Measurements from ENCODE around the gene ARHGAP23.

Gene ARHGAP23

GRCh38 chr17:38545531-38546225 lies 117.4 kb downstream of the ARHGAP23 start:
- CTCF ChIA-PET: interaction anchor here (1.0 to 2.6 kb wide), 7 partner anchors 9 to 59 kb away, joined by 3 to 12 read pairs (median 4); no protein-coding TSS in a partner anchor
- Histone ChIP-seq H3K4me1 (ENCODE audit: control extremely low read depth in 1 of 4, control insufficient read depth in 4 of 4, insufficient read depth in 4 of 4, low read length in 3 of 4) (peaks cover 0 to 9% (median under 1%) of the 10 kb centered on the region in 4 experiments), H3K4me3 (ENCODE audit: control insufficient read depth in 1 of 7, extremely low read depth in 1 of 7, insufficient read depth in 4 of 7, low read depth in 2 of 7, low read length in 6 of 7) (no peak overlapping the region), H3K27ac (ENCODE audit: insufficient read depth in 1 of 2, low read depth in 1 of 2, low read length in 2 of 2, poor library complexity in 1 of 2, severe bottlenecking in 2 of 2) (no peak overlapping the region), H3K9me3 (ENCODE audit: control extremely low read depth in 1 of 5, control insufficient read depth in 4 of 5, insufficient read depth in 2 of 5, low read depth in 1 of 5, low read length in 4 of 5) (no peaks in the 10 kb centered on the region), H3K27me3 (replicated peaks in 2 of 5; ENCODE audit: control insufficient read depth in 4 of 5, insufficient read depth in 5 of 5, low read length in 4 of 5) (peaks cover 0 to 10% (median 7%) of the 10 kb centered on the region in 5 experiments), H3K36me3 (ENCODE audit: control insufficient read depth in 4 of 4, insufficient read depth in 4 of 4, low read length in 3 of 4) (no peaks in the 10 kb centered on the region)
- POLR2A ChIA-PET: no interaction called here
- DNase-seq: no peak
- WGBS (ENCODE audit: insufficient coverage): 97% methylated on average over 7 of the region's 12 CpGs

GRCh38 chr17:38546396-38546795 lies 118.1 kb downstream of the ARHGAP23 start:
- 98% methylated on average over 5 of the region's 11 CpGs for WGBS (ENCODE audit: insufficient coverage)
- H3K27me3 ChIP-seq (replicated peaks in 2 of 5; ENCODE audit: control insufficient read depth in 4 of 5, insufficient read depth in 5 of 5, low read length in 4 of 5): peaks cover 0 to 10% (median 7%) of the 10 kb centered on the region in 5 experiments
- no peaks in the 10 kb centered on the region for H3K36me3 ChIP-seq (ENCODE audit: control insufficient read depth in 4 of 4, insufficient read depth in 4 of 4, low read length in 3 of 4)
- POLR2A ChIA-PET: no interaction called here
- DNase-seq: no peak
- H3K9me3 ChIP-seq (ENCODE audit: control extremely low read depth in 1 of 5, control insufficient read depth in 4 of 5, insufficient read depth in 2 of 5, low read depth in 1 of 5, low read length in 4 of 5): no peaks in the 10 kb centered on the region
- H3K27ac ChIP-seq (ENCODE audit: insufficient read depth in 1 of 2, low read depth in 1 of 2, low read length in 2 of 2, poor library complexity in 1 of 2, severe bottlenecking in 2 of 2): no peak overlapping the region
- CTCF ChIA-PET: interaction anchor here (1.0 to 2.4 kb wide), 4 partner anchors 12 to 58 kb away, joined by 3 to 12 read pairs (median 4); no protein-coding TSS in a partner anchor
- H3K4me3 ChIP-seq (ENCODE audit: control insufficient read depth in 1 of 7, extremely low read depth in 1 of 7, insufficient read depth in 4 of 7, low read depth in 2 of 7, low read length in 6 of 7): no peak overlapping the region
- H3K4me1 ChIP-seq (ENCODE audit: control extremely low read depth in 1 of 4, control insufficient read depth in 4 of 4, insufficient read depth in 4 of 4, low read length in 3 of 4): peaks cover 0 to 9% (median under 1%) of the 10 kb centered on the region in 4 experiments

GRCh38 chr17:38547444-38547843 lies 119.2 kb downstream of the ARHGAP23 start:
- H3K9me3 ChIP-seq (ENCODE audit: control extremely low read depth in 1 of 5, control insufficient read depth in 4 of 5, insufficient read depth in 2 of 5, low read depth in 1 of 5, low read length in 4 of 5): no peaks in the 10 kb centered on the region
- peaks cover 0 to 10% (median 7%) of the 10 kb centered on the region in 5 experiments for H3K27me3 ChIP-seq (replicated peaks in 2 of 5; ENCODE audit: control insufficient read depth in 4 of 5, insufficient read depth in 5 of 5, low read length in 4 of 5)
- DNase-seq: peak in 2 of 3 donors; percentile 58 to 59
- H3K4me3 ChIP-seq (ENCODE audit: control insufficient read depth in 1 of 7, extremely low read depth in 1 of 7, insufficient read depth in 4 of 7, low read depth in 2 of 7, low read length in 6 of 7): no peak overlapping the region
- ChIA-PET CTCF (interaction anchor here (0.9 to 2.4 kb wide), 2 partner anchors 8 to 11 kb away, joined by 4 to 12 read pairs; no protein-coding TSS in a partner anchor), POLR2A (no interaction called here)
- H3K27ac ChIP-seq (ENCODE audit: insufficient read depth in 1 of 2, low read depth in 1 of 2, low read length in 2 of 2, poor library complexity in 1 of 2, severe bottlenecking in 2 of 2): no peak overlapping the region
- H3K36me3 ChIP-seq (ENCODE audit: control insufficient read depth in 4 of 4, insufficient read depth in 4 of 4, low read length in 3 of 4): no peaks in the 10 kb centered on the region
- H3K4me1 ChIP-seq (ENCODE audit: control extremely low read depth in 1 of 4, control insufficient read depth in 4 of 4, insufficient read depth in 4 of 4, low read length in 3 of 4): peaks cover 0 to 9% (median under 1%) of the 10 kb centered on the region in 4 experiments
- 58% methylated on average over 9 of the region's 12 CpGs for WGBS (ENCODE audit: insufficient coverage)

GRCh38 chr17:38549285-38549684 lies 121.0 kb downstream of the ARHGAP23 start:
- Histone ChIP-seq H3K9me3 (ENCODE audit: control extremely low read depth in 1 of 5, control insufficient read depth in 4 of 5, insufficient read depth in 2 of 5, low read depth in 1 of 5, low read length in 4 of 5) (no peaks in the 10 kb centered on the region), H3K4me3 (ENCODE audit: control insufficient read depth in 1 of 7, extremely low read depth in 1 of 7, insufficient read depth in 4 of 7, low read depth in 2 of 7, low read length in 6 of 7) (no peak overlapping the region), H3K4me1 (ENCODE audit: control extremely low read depth in 1 of 4, control insufficient read depth in 4 of 4, insufficient read depth in 4 of 4, low read length in 3 of 4) (peaks cover 0 to 11% (median 4%) of the 10 kb centered on the region in 4 experiments), H3K36me3 (ENCODE audit: control insufficient read depth in 4 of 4, insufficient read depth in 4 of 4, low read length in 3 of 4) (no peaks in the 10 kb centered on the region), H3K27ac (ENCODE audit: insufficient read depth in 1 of 2, low read depth in 1 of 2, low read length in 2 of 2, poor library complexity in 1 of 2, severe bottlenecking in 2 of 2) (no peak overlapping the region), H3K27me3 (replicated peaks in 2 of 5; ENCODE audit: control insufficient read depth in 4 of 5, insufficient read depth in 5 of 5, low read length in 4 of 5) (peaks cover 0 to 15% (median 6%) of the 10 kb centered on the region in 5 experiments)
- WGBS (ENCODE audit: insufficient coverage): 93% methylated on average over 4 of the region's 4 CpGs
- CTCF ChIA-PET: interaction anchor here (1.5 to 1.7 kb wide), 2 partner anchors 9 to 114 kb away, joined by 3 to 12 read pairs; no protein-coding TSS in a partner anchor
- DNase-seq: no peak
- POLR2A ChIA-PET: interaction anchor here (0.6 to 1.4 kb wide), 2 partner anchors 10 to 118 kb away, joined by 3 read pairs; no protein-coding TSS in a partner anchor

- no peak for DNase-seq
- H3K4me3 ChIP-seq (ENCODE audit: control insufficient read depth in 1 of 7, extremely low read depth in 1 of 7, insufficient read depth in 4 of 7, low read depth in 2 of 7, low read length in 6 of 7): no peak overlapping the region
- ChIA-PET CTCF (interaction anchor here (1.1 to 1.7 kb wide), 2 partner anchors 8 to 34 kb away, joined by 3 to 12 read pairs; no protein-coding TSS in a partner anchor), POLR2A (interaction anchor here (0.6 kb wide), 1 partner anchor 196 kb away, joined by 3 read pairs; no protein-coding TSS in a partner anchor)
- H3K4me1 ChIP-seq (ENCODE audit: control extremely low read depth in 1 of 4, control insufficient read depth in 4 of 4, insufficient read depth in 4 of 4, low read length in 3 of 4): peaks cover 0 to 16% (median 11%) of the 10 kb centered on the region in 4 experiments
- 96% methylated on average over 8 of the region's 8 CpGs for WGBS (ENCODE audit: insufficient coverage)
- no peaks in the 10 kb centered on the region for H3K36me3 ChIP-seq (ENCODE audit: control insufficient read depth in 4 of 4, insufficient read depth in 4 of 4, low read length in 3 of 4)
- H3K27me3 ChIP-seq (replicated peaks in 2 of 5; ENCODE audit: control insufficient read depth in 4 of 5, insufficient read depth in 5 of 5, low read length in 4 of 5): peaks cover 0 to 15% (median 7%) of the 10 kb centered on the region in 5 experiments
- no peak overlapping the region for H3K27ac ChIP-seq (ENCODE audit: insufficient read depth in 1 of 2, low read depth in 1 of 2, low read length in 2 of 2, poor library complexity in 1 of 2, severe bottlenecking in 2 of 2)
- no peaks in the 10 kb centered on the region for H3K9me3 ChIP-seq (ENCODE audit: control extremely low read depth in 1 of 5, control insufficient read depth in 4 of 5, insufficient read depth in 2 of 5, low read depth in 1 of 5, low read length in 4 of 5)
These were observed 122.4 kb downstream of the ARHGAP23 start for GRCh38 chr17:38550661-38551060.

- Histone ChIP-seq H3K27me3 (replicated peaks in 2 of 5; ENCODE audit: control insufficient read depth in 4 of 5, insufficient read depth in 5 of 5, low read length in 4 of 5) (peaks cover 0 to 11% (median 7%) of the 10 kb centered on the region in 5 experiments), H3K27ac (ENCODE audit: insufficient read depth in 1 of 2, low read depth in 1 of 2, low read length in 2 of 2, poor library complexity in 1 of 2, severe bottlenecking in 2 of 2) (no peak overlapping the region), H3K4me3 (ENCODE audit: control insufficient read depth in 1 of 7, extremely low read depth in 1 of 7, insufficient read depth in 4 of 7, low read depth in 2 of 7, low read length in 6 of 7) (no peak overlapping the region), H3K36me3 (ENCODE audit: control insufficient read depth in 4 of 4, insufficient read depth in 4 of 4, low read length in 3 of 4) (no peaks in the 10 kb centered on the region), H3K4me1 (ENCODE audit: control extremely low read depth in 1 of 4, control insufficient read depth in 4 of 4, insufficient read depth in 4 of 4, low read length in 3 of 4) (peaks cover 0 to 18% (median 13%) of the 10 kb centered on the region in 4 experiments), H3K9me3 (ENCODE audit: control extremely low read depth in 1 of 5, control insufficient read depth in 4 of 5, insufficient read depth in 2 of 5, low read depth in 1 of 5, low read length in 4 of 5) (no peaks in the 10 kb centered on the region)
- ChIA-PET CTCF (no interaction called here), POLR2A (no interaction called here)
- no peak for DNase-seq
- WGBS (ENCODE audit: insufficient coverage): 100% methylated on average over 6 of the region's 9 CpGs
These were observed 122.9 kb downstream of the ARHGAP23 start for GRCh38 chr17:38551121-38551520.

- Histone ChIP-seq H3K9me3 (ENCODE audit: control extremely low read depth in 1 of 5, control insufficient read depth in 4 of 5, insufficient read depth in 2 of 5, low read depth in 1 of 5, low read length in 4 of 5) (no peaks in the 10 kb centered on the region), H3K4me1 (ENCODE audit: control extremely low read depth in 1 of 4, control insufficient read depth in 4 of 4, insufficient read depth in 4 of 4, low read length in 3 of 4) (peaks cover 0 to 24% (median 19%) of the 10 kb centered on the region in 4 experiments), H3K27ac (ENCODE audit: insufficient read depth in 1 of 2, low read depth in 1 of 2, low read length in 2 of 2, poor library complexity in 1 of 2, severe bottlenecking in 2 of 2) (no peak overlapping the region), H3K36me3 (ENCODE audit: control insufficient read depth in 4 of 4, insufficient read depth in 4 of 4, low read length in 3 of 4) (no peaks in the 10 kb centered on the region), H3K27me3 (replicated peaks in 2 of 5; ENCODE audit: control insufficient read depth in 4 of 5, insufficient read depth in 5 of 5, low read length in 4 of 5) (peaks cover 0 to 11% (median 6%) of the 10 kb centered on the region in 5 experiments), H3K4me3 (ENCODE audit: control insufficient read depth in 1 of 7, extremely low read depth in 1 of 7, insufficient read depth in 4 of 7, low read depth in 2 of 7, low read length in 6 of 7) (no peak overlapping the region)
- ChIA-PET CTCF (interaction anchor here (0.8 to 1.0 kb wide), 3 partner anchors 12 to 112 kb away, joined by 3 read pairs; no protein-coding TSS in a partner anchor), POLR2A (no interaction called here)
- 95% methylated on average over 16 of the region's 17 CpGs for WGBS (ENCODE audit: insufficient coverage)
- no peak for DNase-seq
These were observed 124.1 kb downstream of the ARHGAP23 start for GRCh38 chr17:38552343-38552742.

All from common myeloid progenitor, CD34-positive (primary cell).